ENCODE results near the gene SLX1A.
"Not testable (repeated sequence)": the region's sequence is repeated elsewhere in the genome, so short reads cannot be mapped to it uniquely, and the experiment has no call there.

Gene SLX1A

DNA sequence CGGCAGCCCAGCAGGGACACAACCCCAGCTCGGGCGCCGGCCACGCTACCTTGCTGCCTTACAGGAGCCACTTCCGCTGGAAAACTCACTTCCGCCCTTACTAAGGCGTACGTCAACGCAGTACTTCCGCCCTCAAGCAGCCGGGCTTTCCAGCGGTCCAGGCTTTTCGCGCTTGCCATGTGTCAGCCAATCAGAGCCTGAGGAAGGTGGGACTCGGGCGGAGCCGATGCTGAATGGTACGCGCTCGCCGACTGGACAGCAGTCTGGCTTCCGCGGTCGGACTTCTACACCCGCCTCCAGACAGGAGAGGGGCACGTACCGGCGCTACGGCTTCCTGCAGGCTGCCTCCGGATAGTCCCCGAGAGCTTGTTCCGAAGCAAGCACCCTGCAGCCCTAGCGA is at the start of gene SLX1A, which contains the start of gene BOLA2B:
Gene SLX1A (plus strand): TSS at position 261 of the 400 bp plus-strand sequence. CDS start 210 bp downstream, outside the sequence.
Gene BOLA2B (minus strand): TSS at position 52 of the 400 bp plus-strand sequence. CDS start 71 bp downstream, outside the sequence.
- not testable (repeated sequence) for DNase-seq

- no peak for DNase-seq
These were observed 49.7 kb upstream of the SLX1A start for GRCh38 chr16:30144017-30144416.

DNA sequence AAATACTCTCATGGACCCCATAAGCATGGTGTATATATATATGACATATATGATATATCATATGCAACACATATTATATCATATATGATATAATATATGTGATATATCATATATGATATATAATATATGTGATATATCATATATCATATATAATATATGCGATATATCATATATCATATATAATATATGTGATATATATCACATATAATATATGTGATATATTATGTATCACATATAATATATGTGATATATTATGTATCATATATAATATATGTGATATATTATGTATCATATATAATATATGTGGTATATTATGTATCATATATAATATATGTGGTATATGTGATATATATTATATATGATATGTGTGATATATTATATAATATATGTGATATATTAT is 48.8 kb upstream of the SLX1A start:
- no peak for DNase-seq

GRCh38 chr16:30145657-30146056 is 48.0 kb upstream of the SLX1A start:
- DNase-seq = no peak

DNA sequence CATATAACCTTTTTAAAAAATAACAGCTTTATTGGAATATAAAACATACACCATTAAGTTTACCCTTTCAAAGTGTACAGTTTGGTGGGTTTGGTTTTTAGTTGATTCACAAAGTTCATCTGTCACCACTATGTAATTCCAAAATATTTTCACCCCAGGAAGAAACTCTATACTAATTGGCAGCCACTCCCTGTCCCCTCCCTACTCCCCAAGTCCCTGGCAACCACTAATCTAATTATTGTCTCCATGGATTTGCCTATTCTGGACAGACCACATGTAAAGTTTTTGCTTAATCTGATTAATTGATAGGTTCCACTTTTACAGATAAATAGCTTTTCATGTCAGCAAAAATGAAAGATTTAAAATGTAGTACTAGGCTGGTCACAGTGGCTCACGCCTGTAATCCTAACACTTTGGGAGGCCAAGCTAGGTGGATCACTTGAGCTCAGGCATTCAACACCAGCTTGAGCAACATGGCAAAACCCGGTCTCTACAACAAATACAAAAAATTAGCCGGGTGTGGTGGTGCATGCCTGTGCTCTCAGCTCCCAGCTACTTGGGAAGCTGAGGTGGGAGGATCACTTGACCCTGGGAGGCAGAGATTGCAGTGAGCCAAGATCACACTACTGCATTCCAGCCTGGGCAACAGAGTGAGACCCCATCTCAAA is 45.7 kb upstream of the SLX1A start:
- no peak for DNase-seq

GRCh38 chr16:30149250-30149930 is 44.3 kb upstream of the SLX1A start:
- no peak for DNase-seq

DNA sequence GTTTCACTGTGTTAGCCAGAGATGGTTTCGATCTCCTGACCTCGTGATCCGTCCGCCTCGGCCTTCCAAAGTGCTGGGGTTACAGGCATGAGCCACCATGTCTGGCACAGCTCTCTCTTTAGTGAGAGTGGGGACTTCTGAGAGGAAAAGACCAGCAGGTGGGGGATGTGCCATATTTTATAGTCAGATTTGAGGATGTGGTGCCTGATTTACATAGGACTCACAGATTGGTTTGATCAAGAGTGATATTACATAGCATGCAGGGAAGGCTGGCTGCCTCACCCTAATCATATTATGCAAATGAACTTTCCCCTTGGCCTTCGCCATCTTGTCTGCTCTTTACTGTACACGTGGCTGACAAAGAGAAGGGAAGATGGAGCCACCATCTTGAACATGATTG is 42.6 kb upstream of the SLX1A start:
- no peak for DNase-seq

DNA sequence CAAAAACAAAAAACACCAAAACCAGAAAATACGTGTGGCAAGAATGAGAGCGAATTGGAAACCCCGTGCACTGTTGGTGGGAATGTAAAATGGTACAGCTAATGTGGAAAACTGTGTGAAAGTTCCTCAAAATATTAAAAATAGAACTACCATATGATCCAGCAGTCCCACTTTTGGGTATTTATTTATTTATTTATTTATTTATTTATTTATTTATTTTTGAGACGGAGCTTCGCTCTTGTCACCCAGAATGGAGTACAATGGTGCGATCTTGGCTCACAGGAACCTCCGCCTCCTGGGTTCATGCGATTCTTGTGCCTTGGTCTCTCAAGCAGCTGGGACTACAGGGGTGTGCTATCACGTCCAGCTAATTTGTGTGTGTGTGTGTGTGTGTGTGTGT is 41.2 kb upstream of the SLX1A start:
- DNase-seq = no peak

- no peak for DNase-seq
These were observed 38.5 kb upstream of the SLX1A start for GRCh38 chr16:30155188-30155587.

GRCh38 chr16:30157214-30157613 is 36.5 kb upstream of the SLX1A start:
- DNase-seq = no peak

GRCh38 chr16:30163538-30163937 is 30.1 kb upstream of the SLX1A start:
- DNase-seq = no peak

GRCh38 chr16:30166202-30166902 is 27.3 kb upstream of the SLX1A start:
- DNase-seq = no peak

- DNase-seq = not testable (repeated sequence)
These were observed 24.9 kb upstream of the SLX1A start for GRCh38 chr16:30168746-30169145.

DNA sequence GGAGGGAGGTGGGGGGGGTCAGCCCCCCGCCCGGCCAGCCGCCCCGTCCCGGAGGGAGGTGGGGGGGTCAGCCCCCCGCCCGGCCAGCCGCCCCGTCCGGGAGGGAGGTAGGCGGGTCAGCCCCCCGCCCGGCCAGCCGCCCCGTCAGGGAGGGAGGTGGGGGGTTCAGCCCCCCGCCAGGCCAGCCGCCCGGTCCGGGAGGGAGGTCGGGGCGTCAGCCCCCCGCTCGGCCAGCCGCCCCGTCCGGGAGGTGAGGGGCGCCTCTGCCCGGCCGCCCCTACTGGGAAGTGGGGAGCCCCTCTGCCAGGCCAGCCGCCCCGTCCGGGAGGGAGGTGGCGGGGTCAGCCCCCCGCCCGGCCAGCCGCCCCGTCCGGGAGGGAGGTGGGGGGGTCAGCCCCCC is 24.3 kb upstream of the SLX1A start:
- not testable (repeated sequence) for DNase-seq

- DNase-seq = not testable (repeated sequence)
These were observed 23.5 kb upstream of the SLX1A start for GRCh38 chr16:30170145-30170544.

GRCh38 chr16:30173054-30173453 is 20.6 kb upstream of the SLX1A start:
- DNase-seq = no peak

DNA sequence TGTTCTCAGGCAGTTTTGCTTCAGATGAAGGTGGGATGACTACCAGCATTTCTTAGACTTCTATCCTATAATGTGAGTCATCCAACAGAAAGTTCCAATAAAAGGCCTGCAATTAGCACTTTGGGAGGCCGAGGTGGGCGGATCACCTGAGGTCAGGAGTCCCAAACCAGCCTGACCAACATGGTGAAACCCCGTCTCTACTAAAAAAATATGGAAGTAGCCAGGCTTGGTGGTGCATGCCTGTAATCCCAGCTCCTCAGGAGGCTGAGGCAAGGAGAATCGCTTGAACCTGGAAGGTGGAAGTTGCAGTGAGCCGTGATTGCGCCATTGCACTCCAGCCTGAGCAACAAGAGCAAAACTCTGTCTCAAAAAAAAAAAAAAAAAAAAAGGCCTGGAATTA is 16.8 kb upstream of the SLX1A start:
- DNase-seq = not testable (repeated sequence)

GRCh38 chr16:30179195-30179594 is 14.5 kb upstream of the SLX1A start:
- no peak for DNase-seq

- no peak for DNase-seq
These were observed 13.7 kb upstream of the SLX1A start for GRCh38 chr16:30179931-30180330.

DNA sequence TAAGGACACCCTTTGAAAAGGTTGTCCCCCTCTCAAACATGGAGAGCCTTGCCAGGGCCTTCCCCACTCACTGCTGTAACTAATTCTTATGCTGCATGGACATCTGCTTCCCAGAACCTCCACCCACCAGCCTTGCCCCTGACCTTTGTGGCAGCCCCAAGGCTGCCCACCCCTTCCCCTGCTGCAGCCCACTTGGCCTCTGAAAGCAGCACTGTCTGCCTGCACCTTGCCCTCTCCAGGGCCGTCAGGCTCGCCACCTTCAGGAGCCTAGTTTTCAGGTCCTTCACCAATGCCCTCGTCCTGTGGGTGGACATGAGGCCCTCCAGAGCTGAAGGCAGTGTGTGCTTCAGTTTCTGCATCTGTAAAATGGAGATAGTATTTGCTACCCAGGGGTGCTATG is 12.9 kb upstream of the SLX1A start:
- no peak for DNase-seq

GRCh38 chr16:30183233-30184095 is 10.2 kb upstream of the SLX1A start, which contains the start of gene CORO1A:
TSS of gene CORO1A (plus strand) at chr16:30183602. CDS start at chr16:30185210, 1,608 bp downstream.
- DNase-seq = peak; percentile 72

- no peak for DNase-seq
These were observed 9.4 kb upstream of the SLX1A start for GRCh38 chr16:30184096-30184890.

Measured in fibroblast of skin of right quadriceps (primary cell).